Measurements from ENCODE around the gene ZNF892. TPM values are rescaled to one million over a fixed set of nuclear protein-coding genes. Genes with fewer than 3 reads are reported as not detected.

The ZNF892 gene
- 11.5 TPM for total RNA-seq
- 1.4 TPM for polyA plus RNA-seq

GRCh38 chr2:95207111-95207961 is at the start of gene ZNF892:
Gene ZNF892 (plus strand): TSS chr2:95207521. CDS start chr2:95207816, 295 bp downstream.
- no peaks in the 10 kb centered on the region for H3K4me1 ChIP-seq (ENCODE audit: insufficient read depth)
- peaks cover 7% of the 10 kb centered on the region for H3K36me3 ChIP-seq (ENCODE audit: insufficient read depth)
- H3K27ac ChIP-seq (ENCODE audit: low read depth): peak within 1 kb of the TSS; percentile 87
- under 1% methylated on average over 74 of the region's 74 CpGs for WGBS
- H3K4me3 ChIP-seq (ENCODE audit: low read depth, low read length): peak within 1 kb of the TSS; percentile 56
- DNase-seq (ENCODE audit: extremely low spot score): peak; percentile 71

DNA sequence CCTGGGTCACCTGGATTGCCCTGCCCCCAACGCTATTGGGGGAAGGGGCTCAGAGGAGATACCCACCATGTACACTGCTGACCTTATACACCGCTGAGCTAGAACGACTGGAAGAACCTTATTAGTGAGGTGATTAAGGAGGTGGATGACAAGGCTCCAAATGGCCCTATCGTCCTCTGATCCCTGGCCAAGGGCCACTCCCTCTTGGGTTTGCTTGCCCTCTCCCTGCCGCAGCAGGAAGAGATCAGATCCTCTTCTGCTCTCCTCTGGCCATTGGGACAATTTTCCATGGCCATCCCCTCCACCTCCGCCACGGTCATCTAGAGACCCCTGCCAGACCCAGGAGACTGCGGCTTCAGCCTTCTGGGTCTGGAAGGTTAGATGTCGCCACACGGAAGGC is 48.9 kb upstream of the ZNF892 start:
- no peak for DNase-seq (ENCODE audit: extremely low spot score)
- H3K36me3 ChIP-seq (ENCODE audit: insufficient read depth): no peaks in the 10 kb centered on the region
- no peaks in the 10 kb centered on the region for H3K4me1 ChIP-seq (ENCODE audit: insufficient read depth)
- H3K4me3 ChIP-seq (ENCODE audit: low read depth, low read length): peak overlapping the region; percentile 63
- 47% methylated on average over 10 of the region's 10 CpGs for WGBS
- H3K27ac ChIP-seq (ENCODE audit: low read depth): no peak overlapping the region

DNA sequence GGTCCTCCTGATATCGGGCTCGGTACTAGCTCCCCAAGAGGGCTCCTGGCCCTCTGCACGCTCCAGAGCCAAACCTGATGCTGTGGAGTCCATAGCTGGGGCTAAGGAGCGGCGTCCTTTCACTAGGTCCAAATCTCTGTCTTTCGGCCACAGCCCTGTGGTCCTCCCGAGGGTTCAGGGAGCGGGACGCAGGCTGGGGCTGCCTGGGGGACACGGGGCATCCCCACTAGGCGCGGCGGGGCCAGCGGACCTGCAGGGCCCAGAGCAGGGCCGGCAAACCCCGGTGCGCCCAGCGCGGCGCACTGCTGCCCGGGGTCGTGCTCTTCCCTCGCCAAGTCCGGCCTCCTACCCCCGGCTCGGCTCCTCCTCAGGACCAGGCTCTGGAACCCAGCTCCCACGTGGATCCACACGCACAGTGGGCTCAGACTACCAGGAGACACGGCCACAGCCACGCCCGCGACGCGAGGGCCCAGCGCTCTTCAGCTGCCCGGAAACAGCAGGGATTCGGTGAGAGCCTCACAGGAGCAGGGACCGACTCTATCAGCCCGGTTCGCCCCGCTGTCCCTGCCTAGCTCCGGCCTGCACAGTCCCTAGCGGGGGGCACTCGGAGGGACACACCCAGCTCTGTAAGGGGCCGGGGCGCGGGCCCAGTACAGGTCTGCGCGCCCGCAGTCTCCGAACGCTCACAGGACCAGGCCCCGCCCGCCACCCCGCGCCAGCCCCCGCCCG is 48.3 kb upstream of the ZNF892 start:
- DNase-seq (ENCODE audit: extremely low spot score): no peak

GRCh38 chr2:95159690-95160449 is 47.5 kb upstream of the ZNF892 start, which contains the start of gene ZNF514:
Gene ZNF514 (minus strand): TSS chr2:95159848. CDS start chr2:95153253, 6,595 bp downstream.
- H3K4me3 ChIP-seq (ENCODE audit: low read depth, low read length): peak within 1 kb of the TSS; percentile 63
- no peak for DNase-seq (ENCODE audit: extremely low spot score)
- 8% methylated on average over 64 of the region's 64 CpGs for WGBS
- no peaks in the 10 kb centered on the region for H3K4me1 ChIP-seq (ENCODE audit: insufficient read depth)
- peak within 1 kb of the TSS; percentile 79 for H3K27ac ChIP-seq (ENCODE audit: low read depth)
- H3K36me3 ChIP-seq (ENCODE audit: insufficient read depth): no peaks in the 10 kb centered on the region

More for the DNA sequence above, 48.3 kb upstream of the ZNF892 start:
- Histone ChIP-seq H3K4me3 (ENCODE audit: low read depth, low read length) (peak overlapping the region; percentile 63), H3K4me1 (ENCODE audit: insufficient read depth) (no peaks in the 10 kb centered on the region), H3K36me3 (ENCODE audit: insufficient read depth) (no peaks in the 10 kb centered on the region), H3K27ac (ENCODE audit: low read depth) (peak overlapping the region; percentile 48)
- WGBS: 1% methylated on average over 58 of the region's 58 CpGs

GRCh38 chr2:95165030-95165370 is 42.3 kb upstream of the ZNF892 start:
- DNase-seq (ENCODE audit: extremely low spot score): no peak
- H3K4me3 ChIP-seq (ENCODE audit: low read depth, low read length): peak overlapping the region; percentile 71
- no peaks in the 10 kb centered on the region for H3K36me3 ChIP-seq (ENCODE audit: insufficient read depth)
- no peaks in the 10 kb centered on the region for H3K4me1 ChIP-seq (ENCODE audit: insufficient read depth)
- peak overlapping the region; percentile 95 for H3K27ac ChIP-seq (ENCODE audit: low read depth)
- under 1% methylated on average over 9 of the region's 9 CpGs for WGBS

GRCh38 chr2:95165371-95166064 is 41.8 kb upstream of the ZNF892 start, which contains the start of gene ZNF2:
Gene ZNF2 (plus strand): TSS chr2:95165809. CDS start chr2:95176227, 10,418 bp downstream.
- Histone ChIP-seq H3K4me3 (ENCODE audit: low read depth, low read length) (peak within 1 kb of the TSS; percentile 71), H3K4me1 (ENCODE audit: insufficient read depth) (no peaks in the 10 kb centered on the region), H3K36me3 (ENCODE audit: insufficient read depth) (no peaks in the 10 kb centered on the region), H3K27ac (ENCODE audit: low read depth) (peak within 1 kb of the TSS; percentile 95)
- peak; percentile 99 for DNase-seq (ENCODE audit: extremely low spot score)
- under 1% methylated on average over 56 of the region's 56 CpGs for WGBS

GRCh38 chr2:95166065-95166763 is 41.1 kb upstream of the ZNF892 start:
- no peak overlapping the region for H3K27ac ChIP-seq (ENCODE audit: low read depth)
- DNase-seq (ENCODE audit: extremely low spot score): no peak
- 8% methylated on average over 16 of the region's 16 CpGs for WGBS
- H3K36me3 ChIP-seq (ENCODE audit: insufficient read depth): no peaks in the 10 kb centered on the region
- no peaks in the 10 kb centered on the region for H3K4me1 ChIP-seq (ENCODE audit: insufficient read depth)
- peak overlapping the region; percentile 71 for H3K4me3 ChIP-seq (ENCODE audit: low read depth, low read length)

- WGBS: 72% methylated on average over 7 of the region's 7 CpGs
- Histone ChIP-seq H3K27ac (ENCODE audit: low read depth) (no peak overlapping the region), H3K4me1 (ENCODE audit: insufficient read depth) (no peaks in the 10 kb centered on the region), H3K36me3 (ENCODE audit: insufficient read depth) (no peaks in the 10 kb centered on the region), H3K4me3 (ENCODE audit: low read depth, low read length) (no peak overlapping the region)
- DNase-seq (ENCODE audit: extremely low spot score): no peak
Measured at GRCh38 chr2:95171902-95172301, 35.4 kb upstream of the ZNF892 start.

- DNase-seq (ENCODE audit: extremely low spot score): no peak
- H3K4me1 ChIP-seq (ENCODE audit: insufficient read depth): no peaks in the 10 kb centered on the region
- no peak overlapping the region for H3K27ac ChIP-seq (ENCODE audit: low read depth)
- no peaks in the 10 kb centered on the region for H3K36me3 ChIP-seq (ENCODE audit: insufficient read depth)
- no peak overlapping the region for H3K4me3 ChIP-seq (ENCODE audit: low read depth, low read length)
- whole genome bisulfite sequencing: 77% methylated on average over 2 of the region's 2 CpGs
Measured at GRCh38 chr2:95174031-95174542, 33.2 kb upstream of the ZNF892 start.

- Histone ChIP-seq H3K4me1 (ENCODE audit: insufficient read depth) (no peaks in the 10 kb centered on the region), H3K4me3 (ENCODE audit: low read depth, low read length) (no peak overlapping the region), H3K27ac (ENCODE audit: low read depth) (no peak overlapping the region), H3K36me3 (ENCODE audit: insufficient read depth) (no peaks in the 10 kb centered on the region)
- no peak for DNase-seq (ENCODE audit: extremely low spot score)
- WGBS: 76% methylated on average over 7 of the region's 7 CpGs
Measured at GRCh38 chr2:95179451-95179850, 27.9 kb upstream of the ZNF892 start.

GRCh38 chr2:95181774-95182173 is 25.5 kb upstream of the ZNF892 start:
- no peaks in the 10 kb centered on the region for H3K36me3 ChIP-seq (ENCODE audit: insufficient read depth)
- H3K4me3 ChIP-seq (ENCODE audit: low read depth, low read length): no peak overlapping the region
- H3K27ac ChIP-seq (ENCODE audit: low read depth): no peak overlapping the region
- 98% methylated on average over 18 of the region's 18 CpGs for WGBS
- DNase-seq (ENCODE audit: extremely low spot score): no peak
- no peaks in the 10 kb centered on the region for H3K4me1 ChIP-seq (ENCODE audit: insufficient read depth)

- H3K27ac ChIP-seq (ENCODE audit: low read depth): no peak overlapping the region
- H3K4me3 ChIP-seq (ENCODE audit: low read depth, low read length): no peak overlapping the region
- WGBS: 98% methylated on average over 3 of the region's 3 CpGs
- H3K4me1 ChIP-seq (ENCODE audit: insufficient read depth): no peaks in the 10 kb centered on the region
- H3K36me3 ChIP-seq (ENCODE audit: insufficient read depth): no peaks in the 10 kb centered on the region
- DNase-seq (ENCODE audit: extremely low spot score): no peak
Measured at GRCh38 chr2:95185197-95185596, 22.1 kb upstream of the ZNF892 start.

Data from urinary bladder (tissue), 4 donors.